Esophagus muscularis mucosa (tissue), 4 donors: Measurements from ENCODE around the gene SLC39A2. TPM values are rescaled to one million over a fixed set of nuclear protein-coding genes. Genes with fewer than 3 reads are reported as not detected.

ENCODE experiments used
- DNase-seq: peaks from one replicate; pipeline ENCODE4 v3.0.0-alpha.2; 2017; ENCODE audit errors: extremely low spot score
- H3K27ac ChIP-seq, 4 donors: fragments of 200-600 bp; sonication (generic); replicated peaks in 1 of 4; 1 replicate in 3 of 4; 2 replicates in 1 of 4; pipeline ENCODE4 v1.5.1; 2016 to 2019; ENCODE audit warnings: mild to moderate bottlenecking in 1 of 4
- H3K27me3 ChIP-seq, 4 donors: fragments of 200-600 bp; sonication (generic); one replicate each; pipeline versions ENCODE4 v1.5.1 to v1.6.0; 2016 to 2019
- H3K36me3 ChIP-seq, 4 donors: fragments of 200-600 bp; sonication (generic); one replicate each; pipeline ENCODE4 v1.5.1; 2016 to 2019
- H3K4me1 ChIP-seq, 4 donors: fragments of 200-600 bp; sonication (generic); one replicate each; pipeline ENCODE4 v1.5.1; 2016 to 2019
- H3K4me3 ChIP-seq, 4 donors: fragments of 200-600 bp; sonication (generic); 1 replicate in 2 of 4; 2 replicates in 2 of 4; pipeline ENCODE4 v1.5.1; 2016 to 2019; ENCODE audit warnings: mild to moderate bottlenecking in 4 of 4, moderate library complexity in 1 of 4
- H3K9me3 ChIP-seq, 4 donors: fragments of 200-600 bp; sonication (generic); 1 replicate in 3 of 4; 2 replicates in 1 of 4; pipeline ENCODE4 v1.5.1; 2016 to 2019
- CTCF ChIP-seq, 3 experiments: fragments of 200-600 bp in 2 of 3; fragments of 450-650 bp in 1 of 3; sonication (generic) in 2 of 3; IDR thresholded peaks; one replicate each; pipeline ENCODE4 v1.5.1; 2017 to 2019; ENCODE audit warnings: antibody characterized with exemption in 3 of 3, mild to moderate bottlenecking in 2 of 3, moderate library complexity in 1 of 3
- EP300 ChIP-seq: sonication (generic); formaldehyde crosslinking; IDR thresholded peaks from one replicate; pipeline ENCODE4 v1.6.1; 2017; ENCODE audit warnings: antibody characterized with exemption
- POLR2A ChIP-seq: fragments of 450-650 bp; IDR thresholded peaks from one replicate; pipeline ENCODE4 v1.6.1; 2017; ENCODE audit warnings: antibody characterized with exemption, moderate library complexity, mild to moderate bottlenecking, low read depth
- POLR2AphosphoS5 ChIP-seq, 2 donors: sonication (generic); formaldehyde crosslinking; IDR thresholded peaks; one replicate each; pipeline ENCODE4 v1.6.1; 2017; ENCODE audit warnings: antibody characterized with exemption in 2 of 2
- WGBS: methylation state at CpG from one replicate; pipeline ENCODE4 v1.1.5; 2018; 5-methylcytosine and 5-hydroxymethylcytosine counted together
- intact Hi-C: fragments of 100-400 bp; cut with DNase I; formaldehyde crosslinking; loops from one replicate; pipeline ENCODE4 v1.15.1; 2023
- total RNA-seq, 4 donors: library from RNA; depleted of rRNA; stranded (reverse); fragments of >200 nt; gene quantifications; one replicate each; pipeline versions ENCODE4 v1.1.0 to v1.2.1, GENCODE V29; 2016

SLC39A2 gene
- total RNA-seq, 4 donors from 2014 or later, result not detected

- H3K27ac ChIP-seq, result peak overlapping the region in 1 of 4 donors; percentile 12
- no peak for TF ChIP-seq EP300
- no peak for TF ChIP-seq POLR2AphosphoS5 (IDR thresholded peaks at IDR 0.05)
- no peak for TF ChIP-seq CTCF (IDR thresholded peaks at IDR 0.05)
- no peak for TF ChIP-seq POLR2A
- H3K9me3 ChIP-seq, result no peaks in the 10 kb centered on the region
- intact Hi-C loops, result loop anchor here (5.0 kb wide), 1 partner anchor 76 kb away; no protein-coding TSS in a partner anchor
- 40% methylated on average over 9 of the region's 9 CpGs for WGBS
- peaks cover 23 to 57% (median 53%) of the 10 kb centered on the region in 4 donors for H3K36me3 ChIP-seq
- H3K27me3 ChIP-seq, result no peaks in the 10 kb centered on the region
- H3K4me3 ChIP-seq, result no peak overlapping the region
- no peak for DNase-seq
- peaks cover 0 to 41% (median 15%) of the 10 kb centered on the region in 4 donors for H3K4me1 ChIP-seq
These were observed 17.5 kb downstream of the SLC39A2 start for GRCh38 chr14:21016413-21017190.

- TF ChIP-seq CTCF (IDR thresholded peaks at IDR 0.05) (no peak), POLR2AphosphoS5 (IDR thresholded peaks at IDR 0.05) (no peak), POLR2A (no peak), EP300 (no peak)
- Histone ChIP-seq H3K36me3 (peaks cover 23 to 64% (median 62%) of the 10 kb centered on the region in 4 donors), H3K4me1 (peaks cover 0 to 52% (median 25%) of the 10 kb centered on the region in 4 donors), H3K9me3 (no peaks in the 10 kb centered on the region), H3K27ac (peak overlapping the region in 1 of 4 donors; percentile 7), H3K4me3 (no peak overlapping the region), H3K27me3 (no peaks in the 10 kb centered on the region)
- DNase-seq, result no peak
- WGBS, result 71% methylated on average over 28 of the region's 28 CpGs
- intact Hi-C loops, result loop anchor here (5.0 kb wide), 1 partner anchor 75 kb away; no protein-coding TSS in a partner anchor
These were observed 18.6 kb downstream of the SLC39A2 start for GRCh38 chr14:21017528-21018245.

- Histone ChIP-seq H3K4me3 (no peak overlapping the region), H3K27ac (peak overlapping the region in 1 of 4 donors; percentile 7), H3K4me1 (peaks cover 5 to 58% (median 31%) of the 10 kb centered on the region in 4 donors), H3K36me3 (peaks cover 23 to 64% (median 62%) of the 10 kb centered on the region in 4 donors), H3K27me3 (no peaks in the 10 kb centered on the region), H3K9me3 (no peaks in the 10 kb centered on the region)
- intact Hi-C loops, result loop anchor here (5.0 kb wide), 1 partner anchor 74 kb away; no protein-coding TSS in a partner anchor
- DNase-seq, result no peak
- 88% methylated on average over 7 of the region's 7 CpGs for WGBS
- TF ChIP-seq EP300, result no peak
- TF ChIP-seq POLR2A, result no peak
- TF ChIP-seq POLR2AphosphoS5 (IDR thresholded peaks at IDR 0.05), result no peak
- no peak for TF ChIP-seq CTCF (IDR thresholded peaks at IDR 0.05)
These were observed 19.2 kb downstream of the SLC39A2 start for GRCh38 chr14:21018286-21018685.

- Histone ChIP-seq H3K27me3 (no peaks in the 10 kb centered on the region), H3K4me1 (peaks cover 10 to 63% (median 36%) of the 10 kb centered on the region in 4 donors), H3K27ac (no peak overlapping the region), H3K4me3 (no peak overlapping the region), H3K36me3 (peaks cover 23 to 64% (median 62%) of the 10 kb centered on the region in 4 donors), H3K9me3 (no peaks in the 10 kb centered on the region)
- TF ChIP-seq EP300 (no peak), CTCF (IDR thresholded peaks at IDR 0.05) (no peak), POLR2AphosphoS5 (IDR thresholded peaks at IDR 0.05) (no peak)
- intact Hi-C loops, result loop anchor here (5.0 kb wide), 1 partner anchor 74 kb away; no protein-coding TSS in a partner anchor
- no peak for DNase-seq
- WGBS, result 94% methylated on average over 3 of the region's 3 CpGs
These were observed 19.7 kb downstream of the SLC39A2 start for GRCh38 chr14:21018781-21019180.
